HG02981 (cell line): Measurements from ENCODE around the gene ATF3.

Experiments
- ATAC-seq: cut with Tn5 transposase; IDR thresholded peaks from one replicate; pipeline ENCODE4 v1.9.1; 2021; ENCODE audit warnings: mild to moderate bottlenecking, moderate library complexity; ENCODE audit not compliant: unreplicated experiment

ATF3 gene

GRCh38 chr1:212607913-212608391, 609 bp upstream of the ATF3 start:
- peak; percentile 1 for ATAC-seq

DNA sequence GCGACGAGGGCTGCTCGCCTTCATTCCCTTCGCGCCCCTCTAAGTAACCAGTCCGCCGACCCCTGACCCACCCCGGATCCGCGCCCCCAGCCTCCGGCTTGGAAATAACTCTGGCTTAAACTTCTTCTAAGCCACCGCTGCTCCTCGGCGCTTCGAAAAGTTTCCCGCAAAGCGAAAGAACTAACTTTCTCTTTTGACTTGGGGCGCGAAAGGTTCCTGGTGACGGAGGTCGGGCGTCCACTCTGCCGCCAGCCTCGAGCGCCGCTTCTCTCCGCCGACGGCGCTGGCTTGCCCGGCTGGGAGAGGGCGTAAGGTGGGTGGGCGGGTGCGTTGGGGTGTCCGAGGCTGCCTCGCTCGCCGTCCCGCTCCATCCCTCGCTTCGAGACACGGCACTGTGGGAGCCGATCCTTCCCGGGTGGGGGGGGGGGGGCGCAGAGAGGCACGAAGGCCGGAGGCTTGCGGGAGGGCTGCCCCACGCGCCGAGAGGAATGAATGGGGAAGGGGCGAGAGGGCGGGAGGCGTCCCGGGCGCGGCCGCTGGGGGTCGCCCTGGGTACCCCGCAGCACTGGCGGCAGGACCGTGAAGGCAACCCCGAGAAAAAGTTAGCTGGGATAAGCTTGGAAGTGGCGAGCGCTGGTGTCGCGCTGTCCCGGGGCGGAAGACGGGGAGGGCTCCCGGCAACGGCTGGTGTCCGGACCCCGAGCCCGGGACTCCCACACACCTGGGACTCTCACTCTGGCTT, 569 bp downstream of the ATF3 start:
- ATAC-seq = peak; percentile 5

GRCh38 chr1:212609701-212610574, 1.4 kb downstream of the ATF3 start:
- ATAC-seq = no peak

DNA sequence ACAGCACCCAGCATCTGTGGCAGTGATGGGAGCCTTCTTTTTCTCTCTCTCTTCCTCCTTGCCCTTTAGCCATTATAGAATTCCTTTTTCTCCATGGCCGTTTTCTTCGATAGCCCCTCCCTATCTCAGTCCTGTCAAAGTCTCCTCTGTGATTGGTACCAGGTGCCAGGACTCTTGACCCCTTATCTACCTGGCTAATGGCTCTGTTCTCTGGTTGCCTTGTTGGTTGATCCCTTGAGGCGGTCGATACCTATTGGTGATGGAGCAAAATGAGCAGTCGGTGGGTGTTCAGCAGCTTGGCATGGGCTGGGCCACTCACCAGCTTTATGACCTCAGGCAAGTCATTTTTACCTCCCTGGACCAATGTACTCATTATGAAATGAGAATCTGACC, 2.0 kb downstream of the ATF3 start:
- no peak for ATAC-seq

- ATAC-seq = no peak
Observed at GRCh38 chr1:212611000-212611948, 2.7 kb downstream of the ATF3 start.

DNA sequence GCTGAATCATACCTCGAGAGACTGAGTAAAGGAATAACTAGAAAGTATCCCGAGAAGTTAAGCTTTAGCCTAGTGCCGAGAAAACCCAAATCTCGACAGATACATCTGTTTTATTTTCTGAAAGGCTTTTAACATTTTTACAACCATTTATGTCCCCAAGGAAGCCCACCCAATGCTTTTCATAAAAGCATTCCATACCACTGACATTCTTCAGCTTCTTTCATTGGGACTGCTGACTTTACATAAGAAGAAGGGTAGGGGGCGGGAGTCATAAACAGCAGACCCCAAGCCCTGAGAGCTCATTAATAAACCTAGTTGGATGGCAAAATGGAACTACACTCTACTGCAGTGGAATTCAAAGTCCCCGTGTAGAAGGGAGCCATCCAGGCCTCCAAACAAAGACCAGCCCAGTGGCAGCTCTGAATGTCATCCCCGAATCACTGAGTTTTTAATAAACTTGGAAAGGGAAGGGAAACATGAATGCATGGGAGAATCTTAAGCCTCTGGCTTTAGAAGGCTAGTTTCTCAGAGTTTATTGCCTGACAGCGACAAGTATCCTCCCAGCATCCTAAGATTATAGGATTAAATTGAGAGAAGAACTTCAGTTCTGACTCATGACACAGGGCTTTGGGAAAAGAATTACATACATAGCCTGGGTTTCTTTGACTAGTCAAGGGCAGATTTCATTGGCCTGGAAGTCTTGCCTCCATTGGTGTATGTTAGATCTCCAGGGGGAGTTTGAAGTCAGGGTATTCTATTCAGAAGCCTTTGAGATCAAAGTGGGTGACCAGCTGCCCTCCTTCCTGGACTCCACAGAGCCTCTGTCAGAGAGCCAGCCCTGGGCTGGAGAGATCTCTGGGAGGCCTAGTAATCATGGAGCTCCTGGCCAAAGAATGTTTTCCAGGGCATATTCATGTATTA, 3.7 kb downstream of the ATF3 start:
- ATAC-seq = no peak

- no peak for ATAC-seq
Observed at GRCh38 chr1:212613440-212614335, 5.1 kb downstream of the ATF3 start.

DNA sequence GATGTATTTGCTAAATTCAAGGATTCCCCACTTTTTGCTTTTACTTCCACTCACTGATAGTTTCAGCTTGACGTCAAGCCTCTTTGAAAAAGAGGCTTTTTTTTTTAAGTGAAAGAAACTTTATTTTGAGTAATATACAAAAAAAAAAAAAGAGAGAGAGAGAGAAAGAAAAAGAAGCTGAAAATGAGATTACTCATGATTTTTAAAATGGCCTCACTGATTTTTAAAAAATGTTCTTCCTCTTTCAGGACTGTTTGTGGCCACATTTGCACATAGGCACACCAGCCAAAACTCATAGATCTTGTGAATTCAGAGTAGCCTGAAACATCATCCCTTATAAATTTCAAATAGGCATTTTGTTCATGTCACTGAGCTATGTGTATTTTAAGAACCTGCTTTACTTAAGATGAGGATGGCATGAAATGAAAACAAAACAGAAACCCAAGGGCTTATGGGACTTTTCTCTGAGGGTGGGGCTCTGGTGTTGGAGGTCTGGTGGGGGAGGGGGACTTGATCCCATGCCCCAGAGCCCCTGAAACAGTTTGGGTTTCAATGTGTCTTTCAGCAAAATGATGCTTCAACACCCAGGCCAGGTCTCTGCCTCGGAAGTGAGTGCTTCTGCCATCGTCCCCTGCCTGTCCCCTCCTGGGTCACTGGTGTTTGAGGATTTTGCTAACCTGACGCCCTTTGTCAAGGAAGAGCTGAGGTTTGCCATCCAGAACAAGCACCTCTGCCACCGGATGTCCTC, 6.1 kb downstream of the ATF3 start:
- no peak for ATAC-seq

GRCh38 chr1:212615201-212615470, 6.6 kb downstream of the ATF3 start:
- ATAC-seq = no peak

- ATAC-seq = no peak
Observed at GRCh38 chr1:212618466-212619210, 10.1 kb downstream of the ATF3 start.

GRCh38 chr1:212620293-212620692, 11.7 kb downstream of the ATF3 start:
- no peak for ATAC-seq

- no peak for ATAC-seq
Observed at GRCh38 chr1:212621043-212621948, 12.7 kb downstream of the ATF3 start.

- no peak for ATAC-seq
Observed at GRCh38 chr1:212621949-212622305, 13.4 kb downstream of the ATF3 start.

DNA sequence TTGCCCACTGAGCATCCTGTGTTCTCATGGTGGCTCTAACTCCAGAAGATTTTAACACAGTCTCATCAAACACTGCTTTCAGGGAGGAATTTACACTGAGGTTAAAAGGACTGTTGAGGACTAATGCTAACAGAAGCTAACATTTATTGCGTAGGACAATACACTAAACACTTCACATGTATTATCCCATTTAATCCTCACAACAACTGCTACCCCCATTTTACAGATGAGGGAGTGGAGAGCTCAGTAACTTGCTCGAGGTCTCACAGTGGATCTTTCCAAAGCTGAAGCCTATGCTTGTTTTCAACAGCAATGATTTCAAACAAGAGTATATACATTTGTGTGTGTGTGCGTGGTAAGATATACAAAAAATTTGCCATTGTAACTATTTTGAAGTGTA, 13.9 kb downstream of the ATF3 start:
- no peak for ATAC-seq

DNA sequence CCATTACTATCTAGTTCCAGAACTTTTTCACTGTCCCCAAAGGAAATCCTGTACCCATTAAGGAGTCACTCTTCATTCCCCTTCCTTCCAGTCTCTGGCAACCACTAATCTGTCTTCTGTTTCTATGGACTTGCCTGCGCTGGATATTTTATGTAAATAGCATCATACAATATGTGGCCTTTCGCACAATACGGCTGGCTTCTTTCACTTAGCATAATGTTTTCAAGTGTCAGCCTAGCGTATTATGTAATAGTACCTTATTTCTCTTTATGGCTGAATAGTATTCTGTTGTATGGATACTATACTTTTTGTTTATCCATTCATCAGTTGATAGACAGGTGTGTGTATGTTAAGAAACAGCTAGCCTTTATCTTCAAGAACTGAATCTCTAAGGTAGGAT, 14.3 kb downstream of the ATF3 start:
- no peak for ATAC-seq

GRCh38 chr1:212623603-212624002, 15.0 kb downstream of the ATF3 start:
- ATAC-seq = no peak

DNA sequence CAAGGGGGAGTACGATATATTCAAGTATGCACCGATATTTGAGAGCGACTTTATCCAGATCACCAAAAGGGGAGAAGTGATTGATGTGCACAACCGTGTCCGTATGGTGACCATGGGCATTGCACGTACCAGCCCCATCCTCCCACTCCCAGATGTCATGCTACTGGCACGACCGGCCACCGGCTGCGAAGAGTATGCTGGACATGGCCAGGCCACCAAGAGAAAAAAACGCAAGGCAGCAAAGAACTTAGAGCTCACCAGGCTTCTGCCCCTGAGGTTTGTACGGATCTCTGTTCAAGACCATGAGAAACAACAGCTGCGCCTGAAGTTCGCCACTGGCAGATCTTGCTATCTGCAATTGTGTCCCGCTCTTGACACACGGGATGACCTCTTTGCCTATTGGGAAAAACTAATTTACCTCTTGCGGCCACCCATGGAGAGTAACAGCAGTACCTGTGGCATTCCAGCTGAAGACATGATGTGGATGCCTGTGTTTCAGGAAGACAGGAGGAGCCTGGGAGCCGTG, 16.5 kb downstream of the ATF3 start:
- no peak for ATAC-seq
